CMK (cell line): Measurements from ENCODE around the gene HIF1AN.
A peak's percentile ranks its signal among the peaks of the same experiment; 100 is the strongest.

Source experiments
- DNase-seq: peaks from one replicate; pipeline ENCODE4 v3.0.0-alpha.2; 2010; ENCODE audit warnings: low read depth

Gene HIF1AN

GRCh38 chr10:100535715-100536353 is at the start of gene HIF1AN:
Gene HIF1AN, plus strand, starts transcription at chr10:100535943. Its CDS starts 16 bp downstream, at chr10:100535959.
- peak; percentile 95 for DNase-seq

DNA sequence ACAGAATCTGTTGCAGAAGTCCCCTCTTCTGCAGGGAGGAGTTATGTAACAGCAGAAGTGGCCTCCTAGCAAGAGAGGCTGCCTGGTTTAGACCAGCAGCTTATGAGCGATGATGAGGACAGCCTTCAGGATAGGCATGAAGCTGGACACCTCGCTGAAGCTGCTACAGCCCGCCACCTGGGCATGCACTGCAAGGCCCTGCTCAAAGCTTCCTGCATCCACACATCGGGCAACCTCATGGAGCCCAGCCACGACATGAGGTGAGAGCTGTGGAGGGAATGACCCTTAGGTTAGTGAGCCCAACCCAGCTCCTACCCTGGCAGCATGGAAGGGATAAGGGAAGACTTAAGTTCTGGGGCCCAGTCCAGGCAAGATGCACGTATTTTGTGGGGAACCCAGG is 48.2 kb upstream of the HIF1AN start:
- no peak for DNase-seq

DNA sequence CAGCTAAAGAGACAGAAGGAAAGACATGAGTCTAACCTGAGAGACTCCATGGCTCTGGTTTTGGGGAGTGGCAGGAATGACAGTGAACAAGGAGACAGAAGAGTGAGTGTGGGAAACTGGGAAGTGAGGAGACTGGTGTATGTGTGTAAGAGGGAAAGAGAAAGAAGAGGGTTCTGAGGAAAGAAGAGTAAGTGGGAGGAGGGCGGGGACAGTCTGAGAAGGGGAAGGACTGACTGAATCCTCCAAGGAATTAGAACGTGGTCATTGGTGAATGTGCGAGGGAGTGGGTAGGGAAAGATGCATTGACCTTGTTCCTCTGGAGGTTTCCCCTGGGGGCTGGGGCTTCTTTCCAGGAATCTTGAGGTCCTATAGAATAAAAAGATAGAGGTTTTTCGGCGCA is 46.3 kb upstream of the HIF1AN start:
- DNase-seq, result no peak

- no peak for DNase-seq
Measured at GRCh38 chr10:100490531-100490930, 45.2 kb upstream of the HIF1AN start.

DNA sequence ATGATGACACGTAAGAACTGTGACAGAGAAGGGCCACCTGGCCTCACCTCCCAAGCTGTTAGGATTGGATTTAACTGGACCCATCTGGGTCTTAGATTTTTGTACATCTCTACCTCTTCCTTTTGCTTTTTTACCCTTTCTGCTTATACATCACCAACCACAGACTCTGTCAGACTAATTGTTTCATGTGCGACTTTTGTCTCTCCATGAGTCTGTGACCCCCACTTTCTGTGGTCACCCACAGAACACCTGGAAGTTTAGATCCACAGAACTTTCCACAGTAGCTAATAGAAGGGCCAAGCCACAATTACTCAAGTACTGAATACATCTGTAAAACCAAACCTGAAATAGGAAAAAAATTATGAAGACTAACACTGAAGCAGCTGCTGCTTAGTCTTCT is 39.2 kb upstream of the HIF1AN start:
- no peak for DNase-seq

DNA sequence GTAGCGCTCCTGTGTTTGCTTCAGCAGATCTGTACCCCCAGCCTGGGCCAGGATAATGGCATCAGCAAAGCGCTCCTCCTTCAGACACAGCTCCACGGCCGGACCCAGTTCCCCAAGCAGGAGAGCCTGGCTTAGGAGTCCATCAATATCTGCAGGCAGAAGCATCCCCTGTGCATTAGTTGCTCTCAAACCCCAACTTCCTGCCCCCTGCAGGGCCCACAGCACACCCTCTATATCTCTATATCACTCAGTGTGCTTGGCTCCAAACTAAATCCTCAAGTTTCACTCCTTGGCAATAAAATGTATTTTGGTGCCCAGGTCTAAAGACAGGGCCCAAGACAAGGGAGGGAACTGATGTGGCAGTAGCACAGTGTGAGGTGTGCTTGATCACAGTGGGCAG is 37.7 kb upstream of the HIF1AN start:
- DNase-seq, result no peak

DNA sequence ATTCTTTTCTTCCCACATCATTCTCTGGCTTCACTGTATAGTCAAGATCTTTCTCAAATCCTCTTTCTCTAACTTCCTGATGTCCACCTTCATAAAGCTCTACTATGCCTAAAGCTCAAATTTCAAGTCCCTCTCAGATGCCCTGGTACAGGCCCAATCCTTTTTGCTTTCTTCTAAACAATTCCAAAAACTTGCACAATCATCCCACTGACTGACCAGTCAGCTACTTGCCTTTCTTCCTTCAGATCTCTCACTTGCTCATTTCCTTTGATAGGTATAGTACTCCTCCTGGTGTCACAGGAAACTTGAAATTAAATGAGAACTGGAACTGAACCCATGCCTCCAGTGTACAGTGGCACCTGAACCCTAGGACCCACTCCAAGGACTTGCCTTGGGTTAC is 34.3 kb upstream of the HIF1AN start:
- no peak for DNase-seq

- no peak for DNase-seq
Measured at GRCh38 chr10:100502926-100503494, 32.7 kb upstream of the HIF1AN start.

GRCh38 chr10:100504096-100504495 is 31.6 kb upstream of the HIF1AN start:
- no peak for DNase-seq

GRCh38 chr10:100505164-100505563 is 30.6 kb upstream of the HIF1AN start:
- no peak for DNase-seq

- DNase-seq, result no peak
Measured at GRCh38 chr10:100506596-100507356, 29.0 kb upstream of the HIF1AN start.

GRCh38 chr10:100507357-100507732 is 28.4 kb upstream of the HIF1AN start:
- DNase-seq, result no peak

DNA sequence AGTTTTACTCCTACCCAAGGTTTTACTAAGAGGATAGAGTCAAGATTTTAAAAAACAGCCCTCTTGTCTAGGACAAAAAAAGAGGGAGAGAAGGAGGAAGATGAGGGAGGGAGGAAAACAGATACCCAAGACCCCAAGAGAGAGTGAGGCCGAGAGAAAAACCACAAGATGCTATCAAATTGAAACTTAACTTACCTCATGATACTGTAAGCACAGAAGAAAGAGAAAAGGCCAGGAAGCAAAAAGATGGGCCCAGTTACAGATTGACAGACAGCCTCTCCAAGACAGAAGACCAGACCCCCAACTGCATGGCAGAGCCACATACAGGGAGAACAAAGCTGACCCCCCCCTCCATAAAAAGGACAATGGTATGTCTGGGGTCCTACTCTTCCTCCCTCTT is 27.5 kb upstream of the HIF1AN start:
- no peak for DNase-seq

- DNase-seq, result peak; percentile 30
Measured at GRCh38 chr10:100508691-100509150, 27.0 kb upstream of the HIF1AN start.

DNA sequence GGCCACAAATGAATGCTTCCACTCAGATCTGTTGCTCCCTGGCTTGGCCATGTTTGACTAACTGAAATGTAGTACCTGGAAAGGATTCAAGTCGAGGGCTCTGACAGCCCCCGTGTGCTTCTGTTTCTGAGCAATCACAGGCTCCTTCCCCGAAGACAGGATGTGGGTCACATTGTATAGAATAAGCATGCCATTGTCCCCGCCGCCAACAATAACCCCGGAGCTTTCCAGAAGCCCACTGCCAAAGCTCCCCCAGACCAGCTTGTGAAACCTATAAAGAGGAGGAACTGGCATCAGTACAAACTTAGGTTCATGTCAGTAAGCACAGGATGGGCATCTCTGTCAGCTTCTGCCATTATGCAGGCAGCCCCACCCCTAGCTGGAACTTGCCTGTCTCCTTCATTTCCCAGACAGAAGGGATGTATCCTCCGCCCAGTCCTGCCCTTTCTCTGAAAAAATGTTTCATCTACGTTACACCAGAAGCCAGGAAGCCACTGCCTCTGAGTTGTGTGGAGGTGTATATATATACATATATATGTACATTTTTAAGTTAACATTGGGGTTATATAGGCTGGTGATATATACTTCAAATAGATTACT is 26.4 kb upstream of the HIF1AN start:
- DNase-seq, result no peak

DNA sequence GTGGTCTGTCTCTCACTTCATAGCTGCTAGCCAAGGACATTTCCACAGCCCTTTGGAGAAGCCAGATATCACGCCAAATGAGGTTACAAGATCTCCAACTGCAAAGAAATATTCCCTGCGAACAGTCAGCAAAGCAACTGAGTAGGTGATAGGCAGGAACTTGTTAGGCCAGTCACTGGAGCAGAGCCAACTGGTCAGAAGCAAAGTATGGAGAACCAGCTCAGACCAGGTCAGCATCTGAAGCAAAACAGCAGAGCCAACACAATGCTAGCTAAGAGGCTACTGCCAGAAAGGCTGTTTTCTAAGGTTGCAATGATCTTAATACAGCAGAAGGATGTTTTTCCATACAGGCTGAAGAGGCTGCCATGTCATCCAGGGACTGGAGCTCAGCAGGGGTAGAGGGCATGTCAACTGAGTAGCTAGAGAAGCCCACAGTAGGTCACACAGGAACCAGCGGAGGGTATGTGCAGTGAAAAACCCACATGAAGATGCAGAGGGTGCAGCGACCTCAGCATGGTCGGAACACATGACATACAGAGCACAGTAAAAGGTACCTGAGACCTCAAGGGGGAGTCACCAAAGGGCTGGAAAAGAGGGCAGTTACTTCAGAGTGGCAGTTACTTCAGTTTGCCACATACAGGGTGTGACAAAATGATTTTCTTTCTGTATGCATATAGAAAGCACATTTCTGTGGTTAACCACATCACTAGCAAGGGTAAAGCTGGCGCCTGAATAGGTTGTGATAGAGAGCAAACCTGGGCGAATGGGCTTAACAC is 25.0 kb upstream of the HIF1AN start:
- no peak for DNase-seq

GRCh38 chr10:100515612-100516011 is 20.1 kb upstream of the HIF1AN start:
- no peak for DNase-seq

DNA sequence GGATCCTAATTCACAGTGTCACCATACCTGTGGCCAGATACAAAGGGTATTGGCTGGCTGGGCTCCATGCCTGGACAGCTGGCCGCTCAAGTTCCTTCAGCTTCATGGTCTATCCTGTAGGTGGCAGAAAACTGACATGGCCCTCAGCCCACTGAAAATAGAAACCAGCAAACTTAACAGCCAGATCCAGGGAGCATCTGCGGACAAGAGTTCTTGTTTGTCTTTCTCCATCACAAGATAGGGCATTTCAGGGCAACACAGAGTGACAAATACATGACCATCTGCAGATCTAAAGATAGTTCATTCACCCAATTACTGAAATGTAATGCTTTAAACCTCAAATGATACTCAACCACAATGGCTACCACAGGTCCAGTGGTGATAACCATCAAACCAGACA is 18.9 kb upstream of the HIF1AN start:
- DNase-seq, result no peak

GRCh38 chr10:100518761-100519241 is 16.9 kb upstream of the HIF1AN start:
- DNase-seq, result peak; percentile 45

- DNase-seq, result no peak
Measured at GRCh38 chr10:100519311-100520051, 16.3 kb upstream of the HIF1AN start, which contains the start of gene SEC31B. Gene SEC31B, minus strand, starts transcription at chr10:100519861. Its CDS starts 2,909 bp downstream, at chr10:100516952.

- no peak for DNase-seq
Measured at GRCh38 chr10:100520811-100521210, 14.9 kb upstream of the HIF1AN start.
